PC-3 (cell line): Measurements from ENCODE around the gene MAS1. TPM values are rescaled to one million over a fixed set of nuclear protein-coding genes. Genes with fewer than 3 reads are reported as not detected.

Experiments
- total RNA-seq: library from RNA; depleted of rRNA; stranded (reverse); fragments of >200 nt; gene quantifications from 2 replicates; pipeline ENCODE4 v1.2.3, GENCODE V29; 2014; rRNA removed

The MAS1 gene
- total RNA-seq, 1 experiment from 2014 or later = not detected

Other genes starting within 250 kb of the MAS1 start
- 69.5 and 78.2 TPM in 2 replicates for gene SOD2, start 197.7 kb upstream of the MAS1 start, total RNA-seq
- 50.8 and 54.5 TPM in 2 replicates for gene WTAP, start 163.5 kb upstream of the MAS1 start, total RNA-seq
- gene ACAT2, start 128.9 kb upstream of the MAS1 start, total RNA-seq = 29.0 and 36.0 TPM in 2 replicates
- 253 and 280 TPM in 2 replicates for gene TCP1, start 101.4 kb upstream of the MAS1 start, total RNA-seq
- 123 and 155 TPM in 2 replicates for gene MRPL18, start 100.5 kb upstream of the MAS1 start, total RNA-seq
- not detected in 2 replicates for gene PNLDC1, start 90.7 kb upstream of the MAS1 start, total RNA-seq
- gene IGF2R, start 78.1 kb downstream of the MAS1 start, total RNA-seq = 31.5 and 37.2 TPM in 2 replicates
- 0.29 and 10.2 TPM in 2 replicates for gene SLC22A1, start 230.8 kb downstream of the MAS1 start, total RNA-seq